NB4 (cell line): ENCODE data around the gene RAD51B.

Source experiments
- DNase-seq: peaks from one replicate; pipeline ENCODE4 v3.0.0; 2010; ENCODE audit warnings: low read depth
- H3K4me3 ChIP-seq: one replicate; pipeline ENCODE4 v1.5.1; 2011; ENCODE audit warnings: mild to moderate bottlenecking, low read depth, low read length, moderate library complexity
- MYC ChIP-seq: IDR thresholded peaks from 2 replicates; pipeline ENCODE4 v1.6.1; 2011; ENCODE audit warnings: low read depth, low read length
- POLR2A ChIP-seq: IDR thresholded peaks from 2 replicates; pipeline ENCODE4 v1.6.1; 2011; ENCODE audit warnings: mild to moderate bottlenecking; ENCODE audit not compliant: insufficient read length; ENCODE audit errors: extremely low read depth
- TF ChIP-seq, protein P1 (sequence below): IDR thresholded peaks from one replicate; pipeline ENCODE4 v1.5.1; 2012; ENCODE audit warnings: low read depth, low read length
- TF ChIP-seq, protein P2 (sequence below): IDR thresholded peaks from 2 replicates; pipeline ENCODE4 v1.6.1; 2011; ENCODE audit warnings: low read depth, low read length

The RAD51B gene

DNA sequence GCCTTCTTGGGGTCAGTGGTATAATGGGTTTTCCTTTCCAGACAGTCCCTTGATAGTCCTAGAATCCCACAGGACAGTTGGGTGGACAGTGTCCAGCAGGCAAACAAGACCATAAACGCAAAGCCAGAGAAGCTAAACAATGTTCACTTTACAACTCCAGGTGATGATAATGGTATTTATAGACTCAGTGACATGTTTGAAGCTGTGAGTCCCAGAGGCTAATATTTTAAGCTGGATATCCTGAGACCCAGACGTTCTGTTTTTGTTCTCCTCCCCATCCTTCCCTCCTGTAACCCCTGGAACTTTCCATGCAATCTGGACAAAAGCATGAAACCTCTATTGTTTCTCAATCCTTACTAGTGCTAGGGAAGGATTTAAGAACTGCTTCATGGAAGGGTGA lies 852.3 kb downstream of the RAD51B start:
- H3K4me3 ChIP-seq, result no peak overlapping the region
- TF ChIP-seq POLR2A (no peak), MYC (no peak)
- TF ChIP-seq, protein P1, sequence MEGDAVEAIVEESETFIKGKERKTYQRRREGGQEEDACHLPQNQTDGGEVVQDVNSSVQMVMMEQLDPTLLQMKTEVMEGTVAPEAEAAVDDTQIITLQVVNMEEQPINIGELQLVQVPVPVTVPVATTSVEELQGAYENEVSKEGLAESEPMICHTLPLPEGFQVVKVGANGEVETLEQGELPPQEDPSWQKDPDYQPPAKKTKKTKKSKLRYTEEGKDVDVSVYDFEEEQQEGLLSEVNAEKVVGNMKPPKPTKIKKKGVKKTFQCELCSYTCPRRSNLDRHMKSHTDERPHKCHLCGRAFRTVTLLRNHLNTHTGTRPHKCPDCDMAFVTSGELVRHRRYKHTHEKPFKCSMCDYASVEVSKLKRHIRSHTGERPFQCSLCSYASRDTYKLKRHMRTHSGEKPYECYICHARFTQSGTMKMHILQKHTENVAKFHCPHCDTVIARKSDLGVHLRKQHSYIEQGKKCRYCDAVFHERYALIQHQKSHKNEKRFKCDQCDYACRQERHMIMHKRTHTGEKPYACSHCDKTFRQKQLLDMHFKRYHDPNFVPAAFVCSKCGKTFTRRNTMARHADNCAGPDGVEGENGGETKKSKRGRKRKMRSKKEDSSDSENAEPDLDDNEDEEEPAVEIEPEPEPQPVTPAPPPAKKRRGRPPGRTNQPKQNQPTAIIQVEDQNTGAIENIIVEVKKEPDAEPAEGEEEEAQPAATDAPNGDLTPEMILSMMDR, result no peak
- TF ChIP-seq, protein P2, sequence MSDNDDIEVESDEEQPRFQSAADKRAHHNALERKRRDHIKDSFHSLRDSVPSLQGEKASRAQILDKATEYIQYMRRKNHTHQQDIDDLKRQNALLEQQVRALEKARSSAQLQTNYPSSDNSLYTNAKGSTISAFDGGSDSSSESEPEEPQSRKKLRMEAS, result no peak
- DNase-seq, result no peak

DNA sequence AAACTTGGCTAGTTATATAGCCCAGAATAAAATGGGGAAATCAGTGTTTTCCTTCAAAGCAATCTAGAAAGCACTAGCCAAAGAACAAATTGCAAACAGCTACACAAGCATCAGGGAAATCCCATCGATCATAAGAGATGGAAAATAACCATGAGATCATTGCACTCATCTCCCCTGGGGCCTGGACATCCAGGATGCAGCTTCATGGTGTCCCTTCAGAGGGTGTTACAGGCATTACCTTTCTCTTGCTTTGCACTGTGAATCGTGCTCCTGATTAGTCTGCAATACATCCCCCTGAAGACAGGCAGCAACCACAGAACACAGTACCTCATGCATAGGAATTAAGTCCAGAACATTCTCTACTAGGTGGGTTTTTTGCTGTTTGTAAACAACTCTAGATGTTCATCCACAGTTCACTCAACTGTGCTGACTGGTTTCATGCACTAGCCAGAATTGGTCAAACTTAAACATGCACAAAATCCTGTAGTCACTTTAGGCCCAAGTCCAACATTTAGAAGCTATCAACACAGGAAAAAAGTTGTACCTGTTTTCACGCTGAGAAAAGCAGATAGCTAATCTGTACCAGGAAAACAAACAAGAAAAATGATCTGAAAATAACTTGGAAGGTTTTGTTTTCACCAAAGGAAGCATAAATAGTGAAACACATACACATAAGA lies 853.2 kb downstream of the RAD51B start:
- H3K4me3 ChIP-seq, result no peak overlapping the region
- no peak for DNase-seq
- TF ChIP-seq, protein P2, result no peak
- TF ChIP-seq MYC (no peak), POLR2A (no peak)

DNA sequence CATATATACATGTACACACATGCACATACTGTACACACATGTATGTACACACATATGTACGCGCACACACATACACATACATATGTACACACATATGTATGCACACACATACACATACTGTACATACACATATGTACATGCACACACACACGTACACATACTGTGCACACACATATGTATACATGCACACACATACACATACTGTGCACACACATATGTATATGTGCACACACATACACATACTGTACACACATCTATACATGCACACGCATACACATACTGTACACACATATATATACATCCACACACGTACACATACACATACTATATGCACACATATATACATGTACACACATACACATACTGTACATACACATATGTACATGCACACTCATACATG lies 853.9 kb downstream of the RAD51B start:
- no peak overlapping the region for H3K4me3 ChIP-seq
- DNase-seq, result no peak
- TF ChIP-seq, protein P1, result no peak
- TF ChIP-seq MYC, result no peak
- TF ChIP-seq POLR2A, result no peak
- TF ChIP-seq, protein P2, result no peak

DNA sequence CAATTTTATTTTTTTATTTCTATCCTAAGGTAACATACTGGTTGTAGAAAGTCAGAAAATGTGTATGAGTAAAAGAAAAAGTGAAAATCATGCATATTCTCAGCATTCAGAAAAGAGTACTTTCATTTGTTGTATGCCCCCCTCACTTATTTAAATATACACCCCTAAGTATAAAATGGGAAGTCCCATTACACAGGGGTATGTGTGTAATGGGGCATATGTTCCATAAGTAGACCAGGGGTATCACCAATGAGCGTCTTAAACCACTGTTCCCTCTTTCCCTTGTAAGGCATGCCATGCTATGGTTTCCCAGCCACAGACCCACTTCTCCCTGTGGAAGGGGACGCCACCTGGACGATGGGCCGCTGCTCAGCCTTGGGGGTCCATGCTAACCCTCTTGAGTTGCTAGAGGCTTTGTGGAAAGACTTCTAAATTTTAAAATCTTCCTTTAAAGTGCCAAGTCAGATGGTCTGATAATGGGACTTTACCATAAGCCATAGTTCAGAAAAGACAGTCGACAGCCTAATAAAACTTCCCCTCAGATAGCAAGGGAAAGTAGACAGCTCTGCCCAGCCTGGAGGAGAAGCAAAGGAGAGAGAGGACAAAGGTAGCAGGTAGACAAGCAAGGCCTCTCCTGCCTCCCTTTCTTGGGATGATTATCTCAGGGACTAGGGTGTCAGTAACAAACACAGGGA lies 855.1 kb downstream of the RAD51B start:
- no peak for TF ChIP-seq POLR2A
- TF ChIP-seq, protein P2, result no peak
- H3K4me3 ChIP-seq, result no peak overlapping the region
- DNase-seq, result no peak

DNA sequence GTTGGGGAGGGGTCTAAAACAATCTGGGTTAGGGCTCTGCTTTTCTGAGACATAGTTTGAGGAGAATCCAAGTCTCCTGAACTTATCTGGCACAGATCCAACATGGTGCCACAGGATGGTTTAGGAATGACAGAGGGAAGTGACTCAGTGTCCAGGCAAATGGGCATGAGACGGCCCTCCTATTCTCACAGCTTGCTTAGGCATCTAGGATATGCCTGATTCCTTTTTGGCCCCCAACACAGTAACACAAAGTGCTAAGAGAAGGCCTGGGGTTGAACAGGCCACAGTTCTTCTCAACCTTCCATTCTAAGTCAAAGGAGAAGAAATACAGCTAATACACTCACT lies 855.6 kb downstream of the RAD51B start:
- DNase-seq, result no peak
- H3K4me3 ChIP-seq, result no peak overlapping the region
- TF ChIP-seq, protein P2, result no peak
- TF ChIP-seq MYC (no peak), POLR2A (no peak)
- TF ChIP-seq, protein P1, result no peak

DNA sequence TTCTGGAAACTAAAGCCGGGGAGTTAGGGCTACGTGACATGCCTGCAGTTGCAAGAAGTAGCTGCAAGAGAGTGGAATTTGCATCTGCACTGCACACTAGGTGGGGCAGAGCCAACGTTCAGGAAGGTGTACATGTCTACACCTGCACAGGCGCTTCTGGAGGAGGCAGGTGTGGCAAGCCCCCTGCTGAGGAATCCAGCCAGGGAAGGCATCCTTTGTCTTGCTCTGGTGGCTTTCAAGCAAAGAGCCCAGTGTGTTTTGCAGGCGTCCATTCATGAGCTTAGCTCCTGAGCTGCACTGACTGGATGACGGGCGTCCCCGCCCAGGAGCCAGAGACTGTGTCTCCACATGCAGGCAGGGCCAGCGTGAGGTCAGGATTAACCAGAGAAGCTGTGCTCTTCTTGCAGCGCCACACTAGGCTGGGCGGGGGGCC lies 856.9 kb downstream of the RAD51B start:
- no peak for DNase-seq
- no peak for TF ChIP-seq POLR2A
- no peak for TF ChIP-seq MYC
- TF ChIP-seq, protein P1, result no peak
- TF ChIP-seq, protein P2, result no peak
- no peak overlapping the region for H3K4me3 ChIP-seq

DNA sequence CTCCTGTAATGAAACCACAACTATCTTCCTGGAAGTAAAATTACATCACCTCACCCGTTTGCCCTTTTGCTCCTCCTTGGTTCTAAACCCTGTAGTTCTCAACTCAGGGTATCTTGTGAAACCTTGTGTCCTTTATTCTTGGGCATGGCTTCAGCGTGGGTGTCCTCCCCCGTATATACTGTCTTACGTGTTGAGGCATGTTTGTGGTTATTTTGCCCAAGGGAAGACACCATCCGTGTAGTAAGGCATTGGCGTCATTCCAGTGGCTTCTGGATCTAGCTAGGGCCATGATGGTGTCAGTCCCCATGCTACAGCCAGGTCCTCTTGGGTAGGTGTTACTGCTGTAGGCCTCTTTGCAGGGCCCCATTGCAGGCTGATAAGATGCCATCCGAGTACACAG lies 857.9 kb downstream of the RAD51B start:
- DNase-seq, result no peak
- no peak overlapping the region for H3K4me3 ChIP-seq
- TF ChIP-seq, protein P2, result no peak
- TF ChIP-seq POLR2A (no peak), MYC (no peak)
- TF ChIP-seq, protein P1, result no peak
